H9 (cell line): ENCODE results near the gene LMF2. TPM values are rescaled to one million over a fixed set of nuclear protein-coding genes. Genes with fewer than 3 reads are reported as not detected.

Experiments
- DNase-seq: peaks from one replicate; pipeline ENCODE4 v3.0.0-alpha.2; 2017
- H2AFZ ChIP-seq: one replicate; pipeline ENCODE4 v1.6.1; 2013; ENCODE audit warnings: mild to moderate bottlenecking, low read length, control low read depth, moderate library complexity
- H2AK5ac ChIP-seq: 2 replicates; pipeline ENCODE4 v1.6.1; 2013; ENCODE audit warnings: low read length, control low read depth, mixed read lengths; ENCODE audit not compliant: insufficient read length
- H2BK120ac ChIP-seq: one replicate; pipeline ENCODE4 v1.6.1; 2013; ENCODE audit warnings: low read depth, mild to moderate bottlenecking, low read length, control low read depth, inconsistent platforms; ENCODE audit not compliant: poor library complexity, severe bottlenecking
- H2BK12ac ChIP-seq: 2 replicates; pipeline ENCODE4 v1.6.1; 2013; ENCODE audit warnings: low read length, control low read depth, mixed read lengths, low read depth; ENCODE audit not compliant: insufficient read length
- H2BK15ac ChIP-seq: 2 replicates; pipeline ENCODE4 v1.6.1; 2013; ENCODE audit warnings: low read depth, low read length, control low read depth
- H2BK20ac ChIP-seq: one replicate; pipeline ENCODE4 v1.6.1; 2013; ENCODE audit warnings: low read depth, mild to moderate bottlenecking, low read length, control low read depth, inconsistent platforms; ENCODE audit not compliant: poor library complexity, severe bottlenecking
- H2BK5ac ChIP-seq: 2 replicates; pipeline ENCODE4 v1.6.1; 2013; ENCODE audit warnings: low read length, control low read depth, mixed read lengths; ENCODE audit not compliant: insufficient read length
- H3K14ac ChIP-seq: 2 replicates; pipeline ENCODE4 v1.6.1; 2013; ENCODE audit warnings: low read length, control low read depth; ENCODE audit not compliant: insufficient read depth
- H3K18ac ChIP-seq: 2 replicates; pipeline ENCODE4 v1.6.1; 2013; ENCODE audit warnings: low read depth, mild to moderate bottlenecking, mixed read lengths, low read length, control low read depth; ENCODE audit not compliant: insufficient read length
- H3K23ac ChIP-seq: 2 replicates; pipeline ENCODE4 v1.6.1; 2013; ENCODE audit warnings: low read length, control low read depth, mixed read lengths, low read depth; ENCODE audit not compliant: insufficient read length
- H3K23me2 ChIP-seq: 2 replicates; pipeline ENCODE4 v1.6.1; 2013; ENCODE audit warnings: low read depth, mild to moderate bottlenecking, mixed read lengths, low read length, control low read depth; ENCODE audit not compliant: insufficient read length, poor library complexity, severe bottlenecking
- H3K27ac ChIP-seq: 2 replicates; pipeline ENCODE4 v1.5.1; 2013; ENCODE audit warnings: low read length, control low read depth, mixed read lengths, low read depth; ENCODE audit not compliant: insufficient read length
- H3K27me3 ChIP-seq: 2 replicates; pipeline ENCODE4 v1.6.1; 2013; ENCODE audit warnings: low read length, control low read depth, inconsistent platforms; ENCODE audit not compliant: insufficient read depth
- H3K4ac ChIP-seq: 2 replicates; pipeline ENCODE4 v1.6.1; 2013; ENCODE audit warnings: low read depth, mild to moderate bottlenecking, control low read depth, inconsistent platforms, low read length, moderate library complexity
- H3K4me1 ChIP-seq: 2 replicates; pipeline ENCODE4 v1.6.1; 2013; ENCODE audit warnings: low read length, control low read depth, inconsistent platforms; ENCODE audit not compliant: insufficient read depth
- H3K4me2 ChIP-seq: 2 replicates; pipeline ENCODE4 v1.6.1; 2013; ENCODE audit warnings: low read length, control low read depth, mixed read lengths; ENCODE audit not compliant: insufficient read length, insufficient read depth
- H3K56ac ChIP-seq: 2 replicates; pipeline ENCODE4 v1.6.1; 2013; ENCODE audit warnings: low read depth, mild to moderate bottlenecking, mixed read lengths, low read length, control low read depth; ENCODE audit not compliant: insufficient read length
- H3K79me1 ChIP-seq: 2 replicates; pipeline ENCODE4 v1.6.1; 2013; ENCODE audit warnings: low read depth, mild to moderate bottlenecking, moderate library complexity, low read length, control low read depth, inconsistent platforms; ENCODE audit not compliant: insufficient read depth, poor library complexity, severe bottlenecking
- H3K79me2 ChIP-seq: 2 replicates; pipeline ENCODE4 v1.6.1; 2013; ENCODE audit warnings: low read length, control low read depth, inconsistent platforms; ENCODE audit not compliant: insufficient read depth
- H3K9ac ChIP-seq: 2 replicates; pipeline ENCODE4 v1.6.1; 2013; ENCODE audit warnings: low read length, control low read depth, mixed read lengths; ENCODE audit not compliant: insufficient read length; ENCODE audit errors: extremely low read depth
- H3K9me3 ChIP-seq: one replicate; pipeline ENCODE4 v1.6.1; 2013; ENCODE audit warnings: low read depth, low read length, inconsistent platforms; ENCODE audit not compliant: control insufficient read depth
- H3T11ph ChIP-seq: one replicate; pipeline ENCODE4 v1.6.1; 2013; ENCODE audit warnings: mild to moderate bottlenecking, low read length, control low read depth, inconsistent platforms
- H4K20me1 ChIP-seq: one replicate; pipeline ENCODE4 v1.6.1; 2013; ENCODE audit not compliant: control insufficient read depth, insufficient read length, insufficient read depth
- H4K5ac ChIP-seq: 2 replicates; pipeline ENCODE4 v1.6.1; 2013; ENCODE audit warnings: low read depth, mild to moderate bottlenecking, mixed read lengths, low read length, control low read depth; ENCODE audit not compliant: insufficient read length
- H4K8ac ChIP-seq: replicated peaks from 2 replicates; pipeline ENCODE4 v1.6.1; 2013; ENCODE audit warnings: low read length, control low read depth, mixed read lengths, low read depth; ENCODE audit not compliant: insufficient read length
- H4K91ac ChIP-seq: 2 replicates; pipeline ENCODE4 v1.6.1; 2013; ENCODE audit warnings: low read depth, mild to moderate bottlenecking, moderate library complexity, mixed read lengths, low read length, control low read depth; ENCODE audit not compliant: insufficient read length
- H3K27ac Mint-ChIP-seq, 3 experiments: 2 replicates in 2 of 3; 3 replicates in 1 of 3; pipeline ENCODE4 v1.8.0; 2020 to 2021; ENCODE audit warnings: mixed read lengths in 3 of 3, mild to moderate bottlenecking in 1 of 3, moderate library complexity in 1 of 3
- H3K27me3 Mint-ChIP-seq: 2 replicates; pipeline ENCODE4 v1.8.0; 2021; ENCODE audit warnings: low read depth, mild to moderate bottlenecking, moderate library complexity, mixed read lengths
- H3K36me3 Mint-ChIP-seq, 3 experiments: 2 replicates in 2 of 3; 3 replicates in 1 of 3; pipeline ENCODE4 v1.8.0; 2020 to 2021; ENCODE audit warnings: low read depth in 3 of 3, mixed read lengths in 3 of 3; ENCODE audit not compliant: insufficient read depth in 1 of 3
- H3K4me1 Mint-ChIP-seq, 2 experiments: 2 replicates each; pipeline ENCODE4 v1.8.0; 2020; ENCODE audit warnings: mixed read lengths in 2 of 2
- H3K4me3 Mint-ChIP-seq, 2 experiments: 2 replicates in 1 of 2; 3 replicates in 1 of 2; pipeline ENCODE4 v1.8.0; 2020 to 2021; ENCODE audit warnings: mild to moderate bottlenecking in 2 of 2, mixed read lengths in 2 of 2, moderate library complexity in 1 of 2
- H3K9me3 Mint-ChIP-seq, 2 experiments: 2 replicates in 1 of 2; 3 replicates in 1 of 2; pipeline ENCODE4 v1.8.0; 2020; ENCODE audit warnings: mild to moderate bottlenecking in 2 of 2, mixed read lengths in 2 of 2, moderate library complexity in 1 of 2
- CTCF ChIP-seq: fragments of 200-600 bp; sonication (generic); conservative IDR thresholded peaks from 3 replicates; pipeline ENCODE4 v1.8.0; 2021; ENCODE audit warnings: antibody characterized with exemption, mild to moderate bottlenecking
- WGBS: extraction: QIAGEN DNeasy Blood & Tissue Kit; methylation state at CpG from one replicate; pipeline ENCODE4 v1.1.7; 2013; ENCODE audit warnings: missing lambda C conversion rate, low lambda C conversion rate, mixed read lengths; ENCODE audit not compliant: insufficient read length; ENCODE audit errors: extremely low coverage; 5-methylcytosine and 5-hydroxymethylcytosine counted together
- total RNA-seq: library from RNA; stranded (reverse); gene quantifications from 2 replicates; pipeline ENCODE4 v1.2.1, GENCODE V29; 2021

Gene LMF2
- total RNA-seq, 1 experiment from 2014 or later: 43.6 TPM

DNA sequence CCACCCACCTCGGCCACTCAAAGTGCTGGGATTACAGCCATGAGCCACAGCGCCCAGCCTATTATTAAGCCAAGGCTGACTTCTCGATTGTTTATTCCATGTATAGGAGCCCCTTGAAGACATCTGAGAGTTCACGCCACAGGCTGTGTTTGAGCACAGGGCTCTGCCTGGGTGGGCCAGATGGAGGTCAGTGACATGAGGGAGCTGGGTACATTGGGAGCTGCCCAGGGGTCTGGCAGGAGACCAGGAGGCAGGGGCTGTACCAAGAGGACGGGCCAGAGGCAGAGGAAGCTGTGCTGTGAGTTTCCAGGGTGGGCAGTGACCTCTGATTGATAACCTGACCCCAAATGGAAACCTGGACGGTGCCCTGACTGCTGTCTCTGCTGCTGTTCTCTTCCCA lies 5.4 kb downstream of the LMF2 start:
- H2BK15ac ChIP-seq: no peak overlapping the region
- H4K20me1 ChIP-seq: no peaks in the 10 kb centered on the region
- H3K9ac ChIP-seq: no peak overlapping the region
- H3K23me2 ChIP-seq: peaks cover 4% of the 10 kb centered on the region
- DNase-seq: peak; percentile 15
- H4K5ac ChIP-seq: no peak overlapping the region
- no peak overlapping the region for H2AFZ ChIP-seq
- no peak overlapping the region for H2AK5ac ChIP-seq
- no peak overlapping the region for H4K91ac ChIP-seq
- peaks cover 5 to 8% of the 10 kb centered on the region in 2 experiments for H3K4me1 Mint-ChIP-seq
- H3K4ac ChIP-seq: no peak overlapping the region
- H2BK120ac ChIP-seq: no peak overlapping the region
- peaks cover 8% of the 10 kb centered on the region for H3K27me3 Mint-ChIP-seq
- no peaks in the 10 kb centered on the region for H3K9me3 Mint-ChIP-seq
- H3K9me3 ChIP-seq: no peaks in the 10 kb centered on the region
- H3K18ac ChIP-seq: no peak overlapping the region
- H3K4me3 Mint-ChIP-seq: no peak overlapping the region; a peak in 1 of 5 replicates
- no peaks in the 10 kb centered on the region for H3K27me3 ChIP-seq
- WGBS: no CpG with 5 or more reads among the region's 6 CpGs
- no peak overlapping the region for H3K56ac ChIP-seq
- no peak overlapping the region for H3K4me2 ChIP-seq
- no peak overlapping the region for H3K14ac ChIP-seq
- H4K8ac ChIP-seq: no peak overlapping the region
- no peak overlapping the region for H2BK20ac ChIP-seq
- H3T11ph ChIP-seq: no peak overlapping the region
- no peak overlapping the region for H3K27ac ChIP-seq
- H3K79me1 ChIP-seq: no peaks in the 10 kb centered on the region
- no peak overlapping the region for H3K23ac ChIP-seq
- no peak overlapping the region for H2BK12ac ChIP-seq
- H3K27ac Mint-ChIP-seq: no peak overlapping the region
- TF ChIP-seq CTCF: no peak
- peaks cover 0 to 3% (median 0%) of the 10 kb centered on the region in 3 experiments; a peak in 2 of 7 replicates for H3K36me3 Mint-ChIP-seq
- no peak overlapping the region for H2BK5ac ChIP-seq
- H3K79me2 ChIP-seq: no peaks in the 10 kb centered on the region
- H3K4me1 ChIP-seq: no peaks in the 10 kb centered on the region
